Parietal lobe (tissue), 2 donors: Measurements from ENCODE around the gene COPB1. TPM values are rescaled to one million over a fixed set of nuclear protein-coding genes. Genes with fewer than 3 reads are reported as not detected.

Experiments used
- small RNA-seq: library from RNA; depleted of rRNA; stranded (forward); fragments of <200 nt; gene quantifications from one replicate; pipeline ENCODE3, GENCODE V24; 2014; ENCODE audit warnings: low replicate concordance
- total RNA-seq: library from RNA; depleted of rRNA; stranded (reverse); fragments of >200 nt; gene quantifications from one replicate; pipeline ENCODE4 v1.2.3, GENCODE V29; 2014

The COPB1 gene, protein sequence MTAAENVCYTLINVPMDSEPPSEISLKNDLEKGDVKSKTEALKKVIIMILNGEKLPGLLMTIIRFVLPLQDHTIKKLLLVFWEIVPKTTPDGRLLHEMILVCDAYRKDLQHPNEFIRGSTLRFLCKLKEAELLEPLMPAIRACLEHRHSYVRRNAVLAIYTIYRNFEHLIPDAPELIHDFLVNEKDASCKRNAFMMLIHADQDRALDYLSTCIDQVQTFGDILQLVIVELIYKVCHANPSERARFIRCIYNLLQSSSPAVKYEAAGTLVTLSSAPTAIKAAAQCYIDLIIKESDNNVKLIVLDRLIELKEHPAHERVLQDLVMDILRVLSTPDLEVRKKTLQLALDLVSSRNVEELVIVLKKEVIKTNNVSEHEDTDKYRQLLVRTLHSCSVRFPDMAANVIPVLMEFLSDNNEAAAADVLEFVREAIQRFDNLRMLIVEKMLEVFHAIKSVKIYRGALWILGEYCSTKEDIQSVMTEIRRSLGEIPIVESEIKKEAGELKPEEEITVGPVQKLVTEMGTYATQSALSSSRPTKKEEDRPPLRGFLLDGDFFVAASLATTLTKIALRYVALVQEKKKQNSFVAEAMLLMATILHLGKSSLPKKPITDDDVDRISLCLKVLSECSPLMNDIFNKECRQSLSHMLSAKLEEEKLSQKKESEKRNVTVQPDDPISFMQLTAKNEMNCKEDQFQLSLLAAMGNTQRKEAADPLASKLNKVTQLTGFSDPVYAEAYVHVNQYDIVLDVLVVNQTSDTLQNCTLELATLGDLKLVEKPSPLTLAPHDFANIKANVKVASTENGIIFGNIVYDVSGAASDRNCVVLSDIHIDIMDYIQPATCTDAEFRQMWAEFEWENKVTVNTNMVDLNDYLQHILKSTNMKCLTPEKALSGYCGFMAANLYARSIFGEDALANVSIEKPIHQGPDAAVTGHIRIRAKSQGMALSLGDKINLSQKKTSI
- total RNA-seq = 142 TPM

DNA sequence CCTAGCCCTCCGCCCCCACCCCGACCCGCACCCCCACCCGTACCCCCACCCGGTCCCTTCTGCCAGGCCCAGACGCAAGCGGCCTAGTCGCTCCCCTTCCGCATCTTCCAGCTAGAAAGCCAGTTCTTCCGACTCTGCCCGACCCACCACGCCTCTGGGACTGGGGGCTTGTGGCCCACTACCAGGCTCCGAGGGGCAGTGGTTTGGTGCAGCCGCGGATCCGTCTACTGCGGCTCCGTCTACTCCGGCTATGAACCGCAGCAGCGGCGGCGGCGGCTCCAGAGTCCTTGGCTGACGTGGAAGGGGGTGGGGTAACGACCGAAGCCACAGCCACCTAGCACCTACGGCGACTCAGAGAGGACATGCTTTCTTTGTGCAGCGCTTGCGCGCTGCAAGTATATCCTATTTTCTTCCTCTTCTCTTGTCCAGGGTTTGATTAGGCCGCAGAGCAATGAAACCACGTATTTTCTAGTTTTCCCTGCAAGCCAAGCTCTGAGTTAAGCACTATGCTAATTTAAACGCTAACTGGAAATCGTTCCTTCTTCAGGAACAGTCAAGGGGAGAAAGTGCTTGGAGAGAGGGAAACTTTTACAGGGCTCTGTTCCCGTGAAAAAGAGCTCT, at the start of gene COPB1:
Gene COPB1, minus strand, starts transcription at position 252 of the 621 bp plus-strand sequence. CDS start 883 bp downstream, outside the sequence.

DNA sequence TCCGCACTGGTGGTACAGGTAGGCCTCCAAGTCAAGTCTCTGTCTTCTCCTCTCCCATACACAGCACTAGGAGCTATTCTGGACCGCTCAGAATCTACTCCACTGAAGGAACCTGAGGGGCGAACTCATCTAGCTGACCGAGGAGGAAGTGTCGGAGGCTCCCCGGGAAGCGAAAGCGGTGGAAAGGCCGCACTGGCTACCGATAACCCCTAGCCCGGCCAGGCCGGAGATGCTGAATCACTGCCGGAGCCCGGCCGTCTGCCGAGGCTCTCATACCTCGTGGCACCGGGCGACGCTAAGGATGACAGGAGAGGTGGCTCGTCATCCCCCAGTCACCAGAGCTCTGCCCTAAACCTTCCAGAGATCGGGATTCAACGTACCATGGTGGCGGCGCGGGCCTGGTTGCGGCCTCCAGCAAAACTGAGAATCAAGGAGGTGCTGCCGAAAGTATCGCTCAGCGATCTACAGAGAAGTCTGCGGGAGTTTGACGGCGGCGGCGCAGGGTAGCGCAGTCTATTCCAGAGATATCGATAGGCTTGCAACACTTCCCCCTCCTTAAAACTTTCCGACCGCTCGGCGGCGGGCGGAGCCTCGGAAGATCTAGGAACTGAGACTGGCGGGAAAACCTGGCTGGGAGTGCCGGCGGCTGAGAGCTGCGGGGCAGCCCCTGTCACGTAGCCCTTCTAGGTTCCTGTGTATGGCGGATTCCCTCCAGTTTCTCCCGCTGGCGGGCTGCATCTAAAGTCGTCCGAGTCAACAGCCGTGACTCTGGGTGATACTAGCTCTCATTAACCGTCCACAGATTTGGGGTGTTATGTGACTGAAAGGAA, 20.5 kb upstream of the COPB1 start, which contains the start of gene PSMA1:
Gene PSMA1, minus strand, starts transcription at position 470 of the 830 bp plus-strand sequence. Its CDS starts 87 bp downstream, at position 383.

Small RNA genes within 50 kb of the gene (small RNA-seq; reads per million reads assigned to genes)
- not detected for gene RNU7-49P

Other genes with a start within 250 kb of the COPB1 start
- 31.9 TPM for gene RRAS2, start 140.6 kb downstream of the COPB1 start, total RNA-seq
- 115 TPM for gene PSMA1, start 20.6 kb upstream of the COPB1 start, total RNA-seq
- gene PDE3B, start 144.0 kb upstream of the COPB1 start, total RNA-seq = 52.0 TPM